H1 (cell line): ENCODE results near the gene CHST13. TPM values are rescaled to one million over a fixed set of nuclear protein-coding genes. Genes with fewer than 3 reads are reported as not detected.

Experiments
- CHD2 ChIP-seq: IDR thresholded peaks from 2 replicates; pipeline ENCODE4 v1.6.1; 2012; ENCODE audit warnings: low read length, improper control_type of control experiment
- FOSL1 ChIP-seq: IDR thresholded peaks from 2 replicates; pipeline ENCODE4 v1.6.1; 2011; ENCODE audit warnings: mild to moderate bottlenecking, low read depth, low read length, moderate library complexity; ENCODE audit not compliant: insufficient read depth
- HDAC2 ChIP-seq, 2 experiments: fragments of 300-600 bp in 1 of 2; sonication (generic) in 1 of 2; IDR thresholded peaks; 2 replicates each; pipeline ENCODE4 v1.6.1; 2011 to 2012; ENCODE audit warnings: low read depth in 2 of 2, low read length in 2 of 2, mild to moderate bottlenecking in 2 of 2, moderate library complexity in 2 of 2, borderline replicate concordance in 1 of 2, inconsistent platforms in 1 of 2
- MAFK ChIP-seq: IDR thresholded peaks from 2 replicates; pipeline ENCODE4 v1.6.1; 2012; ENCODE audit warnings: low read depth, mild to moderate bottlenecking, improper control_type of control experiment, low read length
- POLR2A ChIP-seq, 2 experiments: IDR thresholded peaks; 1 replicate in 1 of 2; 2 replicates in 1 of 2; pipeline ENCODE4 v1.6.1; 2011; ENCODE audit warnings: low read depth in 2 of 2, low read length in 2 of 2, mild to moderate bottlenecking in 2 of 2; ENCODE audit errors: control extremely low read depth in 1 of 2
- SAP30 ChIP-seq: fragments of 300-600 bp; sonication (generic); IDR thresholded peaks from 2 replicates; pipeline ENCODE4 v1.7.1; 2012; ENCODE audit warnings: low read length, moderate library complexity, mild to moderate bottlenecking, inconsistent platforms; ENCODE audit not compliant: insufficient read depth, insufficient replicate concordance
- polyA plus RNA-seq, 7 experiments: library from polyadenylated mRNA; depleted of rRNA in 3 of 7; stranded (reverse) in 5 of 7; unstranded in 2 of 7; fragments of >200 nt in 5 of 7; fragments of 200-250 nt in 2 of 7; gene quantifications; 1 replicate in 5 of 7; 2 replicates in 1 of 7; 4 replicates in 1 of 7; pipeline versions ENCODE4 v1.2.1 to v1.2.3, GENCODE V29; 2011 to 2013; ENCODE audit warnings: missing spikeins in 2 of 7, mixed read lengths in 2 of 7
- total RNA-seq: library from RNA; stranded (reverse); fragmentation: NEBNext Ultra II Directional; extraction: Animal tissue kit (Norgen Biotek cat#: 25700); gene quantifications from 2 replicates; pipeline ENCODE4 v1.2.1, GENCODE V29; 2021
- TF ChIP-seq, protein P1 (sequence below): IDR thresholded peaks from 2 replicates; pipeline ENCODE4 v1.6.1; 2011; ENCODE audit warnings: low read depth, mild to moderate bottlenecking, low read length; ENCODE audit not compliant: insufficient read depth

CHST13 gene
- total and polyA plus RNA-seq, 2 of the 8 experiments (the other 6 are each of a cell fraction or from before 2014, with no cell fraction given) = 5.4 to 11.7 TPM

- TF ChIP-seq MAFK = no peak
- TF ChIP-seq, protein P1, sequence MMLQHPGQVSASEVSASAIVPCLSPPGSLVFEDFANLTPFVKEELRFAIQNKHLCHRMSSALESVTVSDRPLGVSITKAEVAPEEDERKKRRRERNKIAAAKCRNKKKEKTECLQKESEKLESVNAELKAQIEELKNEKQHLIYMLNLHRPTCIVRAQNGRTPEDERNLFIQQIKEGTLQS = no peak
- TF ChIP-seq SAP30 = no peak
- no peak for TF ChIP-seq HDAC2 (IDR thresholded peaks at IDR 0.05; ENCODE audit: borderline replicate concordance in 1 of 2, low read depth in 2 of 2, low read length in 2 of 2)
- TF ChIP-seq FOSL1 = no peak
- TF ChIP-seq POLR2A (IDR thresholded peaks at IDR 0.05; ENCODE audit: control extremely low read depth in 1 of 2, low read depth in 2 of 2, low read length in 2 of 2) = no peak
- TF ChIP-seq CHD2 = no peak
Measured at GRCh38 chr3:126478581-126479310, 45.2 kb upstream of the CHST13 start (continued).
